ENCODE data around the gene SUCO. TPM values are rescaled to one million over a fixed set of nuclear protein-coding genes. Genes with fewer than 3 reads are reported as not detected.
"Not testable (repeated sequence)": the region's sequence is repeated elsewhere in the genome, so short reads cannot be mapped to it uniquely, and the experiment has no call there.

Gene SUCO
- total RNA-seq, 1 donor from 2014 or later = 15.9 TPM

- ATAC-seq (ENCODE audit: poor library complexity); DNase-seq; intact Hi-C loops (cut with DNase I): not testable (repeated sequence)
Observed at GRCh38 chr1:172596782-172597181, 63.8 kb downstream of the SUCO start.

- no peak for DNase-seq
- no peak for ATAC-seq (ENCODE audit: poor library complexity)
- intact Hi-C loops (cut with DNase I) = no loop called here
Observed at GRCh38 chr1:172599912-172600311, 67.0 kb downstream of the SUCO start.

GRCh38 chr1:172600615-172601014 lies 67.7 kb downstream of the SUCO start:
- DNase-seq (no peak), ATAC-seq (ENCODE audit: poor library complexity) (no peak)
- intact Hi-C loops (cut with DNase I) = no loop called here

GRCh38 chr1:172601046-172601630 lies 68.2 kb downstream of the SUCO start:
- intact Hi-C loops (cut with DNase I) = no loop called here
- ATAC-seq (ENCODE audit: poor library complexity) = no peak
- DNase-seq = no peak

- DNase-seq (no peak), ATAC-seq (ENCODE audit: poor library complexity) (no peak)
- intact Hi-C loops (cut with DNase I) = no loop called here
Observed at GRCh38 chr1:172602706-172603105, 69.8 kb downstream of the SUCO start.

GRCh38 chr1:172603816-172604215 lies 70.9 kb downstream of the SUCO start:
- intact Hi-C loops (cut with DNase I) = no loop called here
- no peak for ATAC-seq (ENCODE audit: poor library complexity)
- no peak for DNase-seq

- ATAC-seq (ENCODE audit: poor library complexity) = no peak
- intact Hi-C loops (cut with DNase I) = loop anchor here (5.0 kb wide), 1 partner anchor 112 kb away; no protein-coding TSS in a partner anchor
- DNase-seq = no peak
Observed at GRCh38 chr1:172605641-172606040, 72.7 kb downstream of the SUCO start.

- ATAC-seq (ENCODE audit: poor library complexity) = no peak
- intact Hi-C loops (cut with DNase I) = loop anchor here (5.0 kb wide), 1 partner anchor 110 kb away; no protein-coding TSS in a partner anchor
- no peak for DNase-seq
Observed at GRCh38 chr1:172607145-172607544, 74.2 kb downstream of the SUCO start.

- intact Hi-C loops (cut with DNase I) = loop anchor here (5.0 kb wide), 1 partner anchor 109 kb away; no protein-coding TSS in a partner anchor
- ATAC-seq (ENCODE audit: poor library complexity) = no peak
- DNase-seq = no peak
Observed at GRCh38 chr1:172608098-172608601, 75.2 kb downstream of the SUCO start.

GRCh38 chr1:172609528-172609927 lies 76.6 kb downstream of the SUCO start:
- ATAC-seq (ENCODE audit: poor library complexity) = peak; percentile 77
- no peak for DNase-seq
- intact Hi-C loops (cut with DNase I) = loop anchor here (5.0 kb wide), 1 partner anchor 108 kb away; no protein-coding TSS in a partner anchor

GRCh38 chr1:172612478-172612877 lies 79.5 kb downstream of the SUCO start:
- ATAC-seq (ENCODE audit: poor library complexity) (no peak), DNase-seq (no peak)
- intact Hi-C loops (cut with DNase I) = no loop called here

- DNase-seq = no peak
- intact Hi-C loops (cut with DNase I) = no loop called here
- no peak for ATAC-seq (ENCODE audit: poor library complexity)
Observed at GRCh38 chr1:172613294-172613693, 80.3 kb downstream of the SUCO start.

- ATAC-seq (ENCODE audit: poor library complexity) (no peak), DNase-seq (no peak)
- intact Hi-C loops (cut with DNase I) = no loop called here
Observed at GRCh38 chr1:172616195-172616594, 83.2 kb downstream of the SUCO start.

- DNase-seq (no peak), ATAC-seq (ENCODE audit: poor library complexity) (no peak)
- intact Hi-C loops (cut with DNase I) = no loop called here
Observed at GRCh38 chr1:172616636-172617035, 83.7 kb downstream of the SUCO start.

- DNase-seq; ATAC-seq (ENCODE audit: poor library complexity); intact Hi-C loops (cut with DNase I): not testable (repeated sequence)
Observed at GRCh38 chr1:172620603-172621002, 87.7 kb downstream of the SUCO start.

- intact Hi-C loops (cut with DNase I) = no loop called here
- ATAC-seq (ENCODE audit: poor library complexity) = no peak
- DNase-seq = no peak
Observed at GRCh38 chr1:172622541-172622940, 89.6 kb downstream of the SUCO start.

- ATAC-seq (ENCODE audit: poor library complexity) (no peak), DNase-seq (no peak)
- intact Hi-C loops (cut with DNase I) = no loop called here
Observed at GRCh38 chr1:172623748-172624147, 90.8 kb downstream of the SUCO start.

- DNase-seq (no peak), ATAC-seq (ENCODE audit: poor library complexity) (no peak)
- intact Hi-C loops (cut with DNase I) = no loop called here
Observed at GRCh38 chr1:172626845-172627244, 93.9 kb downstream of the SUCO start.

- intact Hi-C loops (cut with DNase I) = no loop called here
- no peak for DNase-seq
- ATAC-seq (ENCODE audit: poor library complexity) = no peak
Observed at GRCh38 chr1:172627702-172628101, 94.8 kb downstream of the SUCO start.

- no peak for ATAC-seq (ENCODE audit: poor library complexity)
- intact Hi-C loops (cut with DNase I) = no loop called here
- no peak for DNase-seq
Observed at GRCh38 chr1:172628401-172628800, 95.5 kb downstream of the SUCO start.

- no peak for ATAC-seq (ENCODE audit: poor library complexity)
- intact Hi-C loops (cut with DNase I) = no loop called here
- no peak for DNase-seq
Observed at GRCh38 chr1:172629170-172629569, 96.2 kb downstream of the SUCO start.

All from Right ventricle myocardium superior (tissue), 1 donor.